HG03108 (cell line): ENCODE measurements around the gene TM6SF1.
"Not testable (repeated sequence)": the region's sequence is repeated elsewhere in the genome, so short reads cannot be mapped to it uniquely, and the experiment has no call there.

Experiments
- ATAC-seq: cut with Tn5 transposase; IDR thresholded peaks from one replicate; pipeline ENCODE4 v1.9.1; 2021; ENCODE audit warnings: moderate library complexity; ENCODE audit not compliant: unreplicated experiment

The TM6SF1 gene

GRCh38 chr15:83115410-83115809 lies 8.0 kb downstream of the TM6SF1 start:
- ATAC-seq: no peak

GRCh38 chr15:83115831-83116565 lies 8.6 kb downstream of the TM6SF1 start:
- ATAC-seq: peak; percentile 56

- no peak for ATAC-seq
These were observed 10.9 kb downstream of the TM6SF1 start for GRCh38 chr15:83118291-83118827.

- no peak for ATAC-seq
These were observed 11.5 kb downstream of the TM6SF1 start for GRCh38 chr15:83118968-83119367.

- ATAC-seq: no peak
These were observed 12.6 kb downstream of the TM6SF1 start for GRCh38 chr15:83119968-83120581.

- ATAC-seq: no peak
These were observed 16.1 kb downstream of the TM6SF1 start for GRCh38 chr15:83123529-83123928.

- ATAC-seq: no peak
These were observed 20.2 kb downstream of the TM6SF1 start for GRCh38 chr15:83127547-83128150.

- ATAC-seq: no peak
These were observed 22.3 kb downstream of the TM6SF1 start for GRCh38 chr15:83129791-83130190.

GRCh38 chr15:83132861-83133523 lies 25.5 kb downstream of the TM6SF1 start:
- no peak for ATAC-seq

- not testable (repeated sequence) for ATAC-seq
These were observed 34.7 kb downstream of the TM6SF1 start for GRCh38 chr15:83142151-83142550.

- ATAC-seq: no peak
These were observed 37.3 kb downstream of the TM6SF1 start for GRCh38 chr15:83144771-83145170.

- no peak for ATAC-seq
These were observed 45.8 kb downstream of the TM6SF1 start for GRCh38 chr15:83153288-83153687.

- no peak for ATAC-seq
These were observed 48.5 kb downstream of the TM6SF1 start for GRCh38 chr15:83155942-83156341.

- no peak for ATAC-seq
These were observed 50.9 kb downstream of the TM6SF1 start for GRCh38 chr15:83158393-83158792.

GRCh38 chr15:83160741-83161140 lies 53.3 kb downstream of the TM6SF1 start:
- no peak for ATAC-seq

- ATAC-seq: no peak
These were observed 55.6 kb downstream of the TM6SF1 start for GRCh38 chr15:83163032-83163431.

- no peak for ATAC-seq
These were observed 56.8 kb downstream of the TM6SF1 start for GRCh38 chr15:83164111-83164770.

GRCh38 chr15:83164771-83165404 lies 57.4 kb downstream of the TM6SF1 start:
- ATAC-seq: no peak

- no peak for ATAC-seq
These were observed 58.8 kb downstream of the TM6SF1 start for GRCh38 chr15:83166218-83166617.

- ATAC-seq: no peak
These were observed 59.4 kb downstream of the TM6SF1 start for GRCh38 chr15:83166830-83167229.
